Astrocyte (in vitro differentiated cells and primary cell): ENCODE measurements around the gene ME3. TPM values are rescaled to one million over a fixed set of nuclear protein-coding genes. Genes with fewer than 3 reads are reported as not detected.

Experiments used
- DNase-seq: peaks from one replicate; pipeline ENCODE4 v3.0.0-alpha.2; 2010; ENCODE audit warnings: low read depth
- FAIRE-seq: peaks from 2 replicates; lab custom pipeline; 2011; peaks lifted over from hg19 to GRCh38; lab: Jason Lieb, UNC
- H2AFZ ChIP-seq: 2 replicates; pipeline ENCODE4 v1.6.0; 2012; ENCODE audit warnings: low read depth, low read length, inconsistent platforms
- H3K27ac ChIP-seq: 2 replicates; pipeline ENCODE4 v1.5.1; 2011; ENCODE audit warnings: low read depth, low read length, inconsistent platforms
- H3K27me3 ChIP-seq: 2 replicates; pipeline ENCODE4 v1.6.0; 2011; ENCODE audit warnings: low read length, inconsistent platforms; ENCODE audit not compliant: insufficient read depth
- H3K36me3 ChIP-seq: 2 replicates; pipeline ENCODE4 v1.5.1; 2011; ENCODE audit warnings: low read length, inconsistent platforms; ENCODE audit not compliant: insufficient read depth
- H3K4me1 ChIP-seq: 2 replicates; pipeline ENCODE4 v1.5.1; 2011; ENCODE audit warnings: low read length, inconsistent platforms; ENCODE audit not compliant: insufficient read depth
- H3K4me2 ChIP-seq: 2 replicates; pipeline ENCODE4 v1.6.0; 2012; ENCODE audit warnings: low read length, inconsistent platforms
- H3K4me3 ChIP-seq: 2 replicates; pipeline ENCODE4 v1.5.1; 2011; ENCODE audit warnings: low read depth, mild to moderate bottlenecking, low read length, inconsistent platforms; ENCODE audit not compliant: insufficient read depth
- H3K79me2 ChIP-seq: 2 replicates; pipeline ENCODE4 v1.6.0; 2012; ENCODE audit warnings: mild to moderate bottlenecking, low read length, inconsistent platforms; ENCODE audit not compliant: insufficient read depth
- H3K9ac ChIP-seq: 2 replicates; pipeline ENCODE4 v1.6.0; 2012; ENCODE audit warnings: mild to moderate bottlenecking, low read length, inconsistent platforms
- H3K9me3 ChIP-seq: 2 replicates; pipeline ENCODE4 v1.5.1; 2012; ENCODE audit warnings: low read depth, mild to moderate bottlenecking, low read length, inconsistent platforms; ENCODE audit not compliant: insufficient read depth
- H4K20me1 ChIP-seq: 2 replicates; pipeline ENCODE4 v1.6.0; 2012; ENCODE audit warnings: low read length, inconsistent platforms; ENCODE audit not compliant: insufficient read depth
- H3K27ac Mint-ChIP-seq: one replicate; pipeline ENCODE4 v1.8.0; 2021; ENCODE audit warnings: mild to moderate bottlenecking, mixed read lengths; ENCODE audit not compliant: unreplicated experiment
- H3K27me3 Mint-ChIP-seq: one replicate; pipeline ENCODE4 v1.8.0; 2021; ENCODE audit warnings: low read depth, mixed read lengths; ENCODE audit not compliant: unreplicated experiment
- H3K36me3 Mint-ChIP-seq: one replicate; pipeline ENCODE4 v1.8.0; 2021; ENCODE audit warnings: low read depth, mixed read lengths; ENCODE audit not compliant: unreplicated experiment
- H3K4me1 Mint-ChIP-seq: one replicate; pipeline ENCODE4 v1.8.0; 2021; ENCODE audit warnings: low read depth, mixed read lengths; ENCODE audit not compliant: unreplicated experiment
- H3K4me3 Mint-ChIP-seq: one replicate; pipeline ENCODE4 v1.8.0; 2021; ENCODE audit warnings: mild to moderate bottlenecking, moderate library complexity, mixed read lengths; ENCODE audit not compliant: unreplicated experiment
- H3K9me3 Mint-ChIP-seq: one replicate; pipeline ENCODE4 v1.8.0; 2021; ENCODE audit warnings: mild to moderate bottlenecking, mixed read lengths; ENCODE audit not compliant: unreplicated experiment
- EZH2 ChIP-seq: IDR thresholded peaks from 2 replicates; pipeline ENCODE4 v1.6.1; 2012; ENCODE audit warnings: mild to moderate bottlenecking, low read length, inconsistent platforms; ENCODE audit not compliant: insufficient read depth
- total RNA-seq: library from RNA; stranded (reverse); gene quantifications from 2 replicates; pipeline ENCODE4 v1.2.1, GENCODE V29; 2021
- TF ChIP-seq, protein P1 (sequence below): IDR thresholded peaks from 2 replicates; pipeline ENCODE4 v1.5.1; 2011; ENCODE audit warnings: low read depth, mild to moderate bottlenecking, inconsistent platforms, low read length, moderate library complexity; ENCODE audit not compliant: insufficient read depth

ME3 gene
- total RNA-seq, 1 donor from 2014 or later = 28.6 TPM

DNA sequence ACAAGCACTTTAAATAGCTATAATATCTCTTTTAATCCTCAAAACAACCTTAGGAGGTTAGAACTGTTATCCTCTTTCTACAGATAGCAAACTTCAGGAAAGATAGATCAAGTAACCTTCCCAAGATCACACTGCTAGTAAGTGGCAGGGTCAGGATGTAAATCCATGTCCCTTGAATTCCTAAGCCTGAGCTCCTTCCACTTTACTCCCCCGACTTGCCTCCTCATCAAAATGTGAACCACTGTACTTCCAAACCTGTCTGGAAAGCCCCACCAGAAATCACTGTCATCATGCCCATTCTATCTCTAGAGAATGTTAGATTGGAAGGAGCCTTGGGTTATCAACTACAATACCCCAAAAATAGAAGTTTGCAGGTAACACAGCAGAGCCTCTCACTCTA is 33.7 kb downstream of the ME3 start:
- no peaks in the 10 kb centered on the region for H3K79me2 ChIP-seq
- H3K27me3 ChIP-seq = no peaks in the 10 kb centered on the region
- H3K4me3 Mint-ChIP-seq = no peak overlapping the region
- H3K27ac ChIP-seq = no peak overlapping the region
- H3K4me1 Mint-ChIP-seq = peaks cover 36% of the 10 kb centered on the region
- peaks cover 21% of the 10 kb centered on the region for H3K36me3 Mint-ChIP-seq
- H3K36me3 ChIP-seq = no peaks in the 10 kb centered on the region
- H4K20me1 ChIP-seq = no peaks in the 10 kb centered on the region
- no peak overlapping the region for H3K4me3 ChIP-seq
- H3K4me1 ChIP-seq = peaks cover 4% of the 10 kb centered on the region
- no peak for TF ChIP-seq EZH2
- TF ChIP-seq, protein P1, sequence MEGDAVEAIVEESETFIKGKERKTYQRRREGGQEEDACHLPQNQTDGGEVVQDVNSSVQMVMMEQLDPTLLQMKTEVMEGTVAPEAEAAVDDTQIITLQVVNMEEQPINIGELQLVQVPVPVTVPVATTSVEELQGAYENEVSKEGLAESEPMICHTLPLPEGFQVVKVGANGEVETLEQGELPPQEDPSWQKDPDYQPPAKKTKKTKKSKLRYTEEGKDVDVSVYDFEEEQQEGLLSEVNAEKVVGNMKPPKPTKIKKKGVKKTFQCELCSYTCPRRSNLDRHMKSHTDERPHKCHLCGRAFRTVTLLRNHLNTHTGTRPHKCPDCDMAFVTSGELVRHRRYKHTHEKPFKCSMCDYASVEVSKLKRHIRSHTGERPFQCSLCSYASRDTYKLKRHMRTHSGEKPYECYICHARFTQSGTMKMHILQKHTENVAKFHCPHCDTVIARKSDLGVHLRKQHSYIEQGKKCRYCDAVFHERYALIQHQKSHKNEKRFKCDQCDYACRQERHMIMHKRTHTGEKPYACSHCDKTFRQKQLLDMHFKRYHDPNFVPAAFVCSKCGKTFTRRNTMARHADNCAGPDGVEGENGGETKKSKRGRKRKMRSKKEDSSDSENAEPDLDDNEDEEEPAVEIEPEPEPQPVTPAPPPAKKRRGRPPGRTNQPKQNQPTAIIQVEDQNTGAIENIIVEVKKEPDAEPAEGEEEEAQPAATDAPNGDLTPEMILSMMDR = no peak
- H3K27me3 Mint-ChIP-seq = no peaks in the 10 kb centered on the region
- no peak overlapping the region for H3K27ac Mint-ChIP-seq
- no peak overlapping the region for H3K9ac ChIP-seq
- no peak for FAIRE-seq
- DNase-seq = no peak
- no peak overlapping the region for H2AFZ ChIP-seq
- no peak overlapping the region for H3K4me2 ChIP-seq
- no peaks in the 10 kb centered on the region for H3K9me3 ChIP-seq
- peaks cover 8% of the 10 kb centered on the region for H3K9me3 Mint-ChIP-seq

DNA sequence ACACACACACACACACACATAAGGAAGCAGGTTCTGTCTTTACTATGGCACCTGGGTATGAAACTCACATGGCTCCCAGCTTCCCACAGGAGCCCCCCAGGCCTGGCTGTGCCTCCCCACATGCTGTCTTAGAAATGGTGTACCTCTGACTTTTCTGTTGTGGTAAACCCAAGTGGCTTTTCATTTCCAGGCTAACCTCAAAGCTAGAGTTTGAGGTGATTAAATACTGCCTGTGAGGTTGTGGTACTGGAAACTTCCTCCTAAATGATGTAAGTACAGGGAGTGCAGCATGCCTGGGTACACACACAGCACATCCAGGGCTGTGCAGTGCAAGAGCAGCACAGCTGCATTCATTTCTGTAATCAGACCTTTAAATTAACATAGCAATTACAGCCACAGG is 34.4 kb downstream of the ME3 start:
- H3K27me3 ChIP-seq = no peaks in the 10 kb centered on the region
- Mint-ChIP-seq H3K27me3 (no peaks in the 10 kb centered on the region), H3K4me1 (peaks cover 39% of the 10 kb centered on the region), H3K4me3 (no peak overlapping the region), H3K36me3 (peaks cover 18% of the 10 kb centered on the region), H3K27ac (peak overlapping the region; percentile 20), H3K9me3 (peaks cover 8% of the 10 kb centered on the region)
- TF ChIP-seq, protein P1 = no peak
- TF ChIP-seq EZH2 = no peak
- H3K27ac ChIP-seq = no peak overlapping the region
- H3K4me2 ChIP-seq = no peak overlapping the region
- no peaks in the 10 kb centered on the region for H3K9me3 ChIP-seq
- H3K9ac ChIP-seq = no peak overlapping the region
- no peaks in the 10 kb centered on the region for H4K20me1 ChIP-seq
- no peaks in the 10 kb centered on the region for H3K36me3 ChIP-seq
- no peak overlapping the region for H3K4me3 ChIP-seq
- peak; percentile 66 for DNase-seq
- H2AFZ ChIP-seq = no peak overlapping the region
- FAIRE-seq = no peak
- no peaks in the 10 kb centered on the region for H3K79me2 ChIP-seq
- peaks cover 10% of the 10 kb centered on the region for H3K4me1 ChIP-seq

DNA sequence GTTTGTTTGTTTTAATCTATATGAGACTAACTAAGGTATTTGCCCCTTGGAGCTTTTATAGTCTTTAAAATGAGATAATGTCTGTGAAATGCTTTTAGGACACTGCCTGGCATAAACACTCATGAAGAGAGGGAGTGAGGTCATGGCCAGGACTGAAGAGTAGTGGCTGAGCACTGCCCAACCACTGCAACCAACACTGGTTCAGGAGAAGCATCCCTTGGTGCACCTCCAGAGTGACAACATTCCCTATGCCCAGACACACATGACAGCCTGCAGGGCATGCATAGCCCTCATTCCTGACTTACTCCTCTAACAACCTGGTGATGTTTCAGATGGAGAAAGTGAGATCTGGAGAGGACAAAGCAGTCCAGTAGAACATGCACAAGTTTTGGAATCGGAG is 36.1 kb downstream of the ME3 start:
- H3K36me3 Mint-ChIP-seq = peaks cover 18% of the 10 kb centered on the region
- Histone ChIP-seq H3K36me3 (no peaks in the 10 kb centered on the region), H3K9me3 (no peaks in the 10 kb centered on the region), H4K20me1 (no peaks in the 10 kb centered on the region), H3K4me3 (no peak overlapping the region), H3K79me2 (no peaks in the 10 kb centered on the region), H3K9ac (no peak overlapping the region), H2AFZ (no peak overlapping the region), H3K4me1 (peaks cover 20% of the 10 kb centered on the region), H3K27me3 (no peaks in the 10 kb centered on the region), H3K4me2 (no peak overlapping the region), H3K27ac (no peak overlapping the region)
- peaks cover 49% of the 10 kb centered on the region for H3K4me1 Mint-ChIP-seq
- H3K27me3 Mint-ChIP-seq = no peaks in the 10 kb centered on the region
- DNase-seq (no peak), FAIRE-seq (no peak)
- H3K9me3 Mint-ChIP-seq = peaks cover 8% of the 10 kb centered on the region
- H3K4me3 Mint-ChIP-seq = no peak overlapping the region
- TF ChIP-seq, protein P1 = no peak
- no peak for TF ChIP-seq EZH2
- H3K27ac Mint-ChIP-seq = peak overlapping the region; percentile 58
